SK-N-SH treated with all-trans-retinoic acid at 6 μM for 48 hours (cell line): ENCODE data around the gene ARSH.

ENCODE experiments used
- ATAC-seq: fragments of 200-7000 bp; cut with Tn5 transposase; 3 replicates; pipeline ENCODE4 v1.9.1; 2020; ENCODE audit warnings: mild to moderate bottlenecking, moderate library complexity
- BACH2 ChIP-seq: fragments of 250-450 bp; sonication (Bioruptor Pico); IDR thresholded peaks from 2 replicates; pipeline ENCODE4 v1.9.0; 2021; ENCODE audit warnings: mild to moderate bottlenecking, borderline replicate concordance
- CSDC2 ChIP-seq: fragments of 250-450 bp; sonication (Bioruptor Pico); IDR thresholded peaks from 2 replicates; pipeline ENCODE4 v1.5.0; 2020; ENCODE audit warnings: mild to moderate bottlenecking, moderate library complexity
- GLIS3 ChIP-seq: fragments of 250-450 bp; sonication (Bioruptor Pico); IDR thresholded peaks from 2 replicates; pipeline ENCODE4 v1.5.0; 2020; ENCODE audit warnings: mild to moderate bottlenecking, moderate library complexity
- ISL1 ChIP-seq: fragments of 250-450 bp; sonication (Bioruptor Pico); IDR thresholded peaks from 2 replicates; pipeline ENCODE4 v2.1.2; 2022; ENCODE audit warnings: mild to moderate bottlenecking, moderate library complexity
- OSR1 ChIP-seq: fragments of 250-450 bp; sonication (Bioruptor Pico); IDR thresholded peaks from 2 replicates; pipeline ENCODE4 v1.8.0; 2022; ENCODE audit warnings: moderate library complexity, mild to moderate bottlenecking, inconsistent platforms
- PPARA ChIP-seq: fragments of 250-450 bp; sonication (Bioruptor Pico); IDR thresholded peaks from 2 replicates; pipeline ENCODE4 v1.5.0; 2020; ENCODE audit warnings: mild to moderate bottlenecking, borderline replicate concordance
- TCF4 ChIP-seq: fragments of 250-450 bp; sonication (Bioruptor Pico); IDR thresholded peaks from 2 replicates; pipeline ENCODE4 v1.8.0; 2021; ENCODE audit warnings: mild to moderate bottlenecking, moderate library complexity, borderline replicate concordance
- TOX ChIP-seq: fragments of 250-450 bp; sonication (Bioruptor Pico); IDR thresholded peaks from 2 replicates; pipeline ENCODE4 v1.8.0; 2021; ENCODE audit warnings: mild to moderate bottlenecking, moderate library complexity, borderline replicate concordance
- ZFP3 ChIP-seq: fragments of 250-450 bp; sonication (Bioruptor Pico); IDR thresholded peaks from 2 replicates; pipeline ENCODE4 v1.5.0; 2020; ENCODE audit warnings: mild to moderate bottlenecking, moderate library complexity
- ZFP30 ChIP-seq: fragments of 450-650 bp; formaldehyde crosslinking; IDR thresholded peaks from 2 replicates; pipeline ENCODE4 v1.5.0; 2022; ENCODE audit warnings: mild to moderate bottlenecking, moderate library complexity
- ZNF565 ChIP-seq: fragments of 450-650 bp; formaldehyde crosslinking; conservative IDR thresholded peaks from 2 replicates; pipeline ENCODE4 v1.5.0; 2020; ENCODE audit warnings: low read depth, mild to moderate bottlenecking, moderate library complexity
- ZNF70 ChIP-seq: fragments of 450-650 bp; formaldehyde crosslinking; IDR thresholded peaks from 2 replicates; pipeline ENCODE4 v1.5.0; 2020; ENCODE audit warnings: mild to moderate bottlenecking, moderate library complexity
- ZNF8 ChIP-seq: fragments of 450-650 bp; formaldehyde crosslinking; IDR thresholded peaks from 2 replicates; pipeline ENCODE4 v1.5.0; 2020; ENCODE audit warnings: mild to moderate bottlenecking, moderate library complexity
- TF ChIP-seq, protein P1 (sequence below): fragments of 250-450 bp; sonication (Bioruptor Pico); IDR thresholded peaks from 2 replicates; pipeline ENCODE4 v1.5.0; 2020; ENCODE audit warnings: mild to moderate bottlenecking, moderate library complexity
- TF ChIP-seq, protein P2 (sequence below): fragments of 250-450 bp; sonication (Bioruptor Pico); IDR thresholded peaks from 2 replicates; pipeline ENCODE4 v1.8.0; 2021; ENCODE audit warnings: low read depth, mild to moderate bottlenecking, moderate library complexity, borderline replicate concordance
- TF ChIP-seq, protein P3 (sequence below): fragments of 250-450 bp; sonication (Bioruptor Pico); IDR thresholded peaks from 2 replicates; pipeline ENCODE4 v1.5.1; 2021; ENCODE audit warnings: mild to moderate bottlenecking, moderate library complexity
- TF ChIP-seq, protein P4 (sequence below): fragments of 250-450 bp; sonication (Bioruptor Pico); IDR thresholded peaks from 2 replicates; pipeline ENCODE4 v1.8.0; 2020; ENCODE audit warnings: mild to moderate bottlenecking, moderate library complexity, borderline replicate concordance
- TF ChIP-seq, protein P5 (sequence below): fragments of 250-450 bp; sonication (Bioruptor Pico); IDR thresholded peaks from 2 replicates; pipeline ENCODE4 v1.5.1; 2020; ENCODE audit warnings: low read depth, mild to moderate bottlenecking, moderate library complexity

The ARSH gene, protein sequence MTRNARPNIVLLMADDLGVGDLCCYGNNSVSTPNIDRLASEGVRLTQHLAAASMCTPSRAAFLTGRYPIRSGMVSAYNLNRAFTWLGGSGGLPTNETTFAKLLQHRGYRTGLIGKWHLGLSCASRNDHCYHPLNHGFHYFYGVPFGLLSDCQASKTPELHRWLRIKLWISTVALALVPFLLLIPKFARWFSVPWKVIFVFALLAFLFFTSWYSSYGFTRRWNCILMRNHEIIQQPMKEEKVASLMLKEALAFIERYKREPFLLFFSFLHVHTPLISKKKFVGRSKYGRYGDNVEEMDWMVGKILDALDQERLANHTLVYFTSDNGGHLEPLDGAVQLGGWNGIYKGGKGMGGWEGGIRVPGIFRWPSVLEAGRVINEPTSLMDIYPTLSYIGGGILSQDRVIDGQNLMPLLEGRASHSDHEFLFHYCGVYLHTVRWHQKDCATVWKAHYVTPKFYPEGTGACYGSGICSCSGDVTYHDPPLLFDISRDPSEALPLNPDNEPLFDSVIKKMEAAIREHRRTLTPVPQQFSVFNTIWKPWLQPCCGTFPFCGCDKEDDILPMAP

DNA sequence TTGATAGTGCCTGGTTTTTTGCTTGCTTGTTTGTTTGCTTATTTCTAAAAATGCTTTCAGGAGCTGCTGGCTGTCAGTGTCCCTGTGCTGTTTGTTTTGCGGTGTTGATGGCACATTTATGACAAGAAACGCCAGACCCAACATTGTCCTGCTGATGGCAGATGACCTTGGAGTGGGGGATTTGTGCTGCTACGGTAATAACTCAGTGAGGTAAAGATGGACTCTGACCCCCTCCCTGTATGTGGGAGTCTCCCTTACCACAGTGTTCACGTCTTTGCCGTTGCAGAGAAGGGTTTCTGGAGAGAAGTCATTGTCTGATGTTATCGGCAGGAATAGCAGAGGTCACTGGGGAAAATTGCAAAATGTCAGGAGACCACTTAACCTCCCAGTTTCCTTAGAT is at the start of gene ARSH:
TSS of gene ARSH (plus strand) at position 52 of the 400 bp plus-strand sequence. CDS start at position 119, 67 bp downstream.
- no peak for ATAC-seq

DNA sequence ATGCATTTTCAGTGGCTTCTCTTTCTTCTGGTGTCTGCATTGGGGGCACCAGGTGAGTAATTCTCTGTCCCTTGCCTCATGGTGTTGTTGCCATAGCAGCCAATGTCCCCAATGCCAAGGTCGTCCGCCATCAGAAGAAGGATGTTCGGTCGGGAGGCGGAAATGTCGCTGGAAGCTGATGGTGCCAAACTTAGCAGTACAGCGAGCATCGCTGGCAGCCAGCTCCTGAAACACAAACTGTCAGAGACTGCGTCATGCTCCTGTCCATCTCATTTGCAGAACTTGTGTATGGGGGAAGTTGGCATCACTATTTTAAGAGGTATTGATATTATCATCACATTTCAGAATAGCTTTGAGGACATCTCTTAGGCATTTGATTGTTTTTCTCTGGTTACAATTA is 48.1 kb upstream of the ARSH start:
- ATAC-seq, result no peak
- TF ChIP-seq ZNF565 (no peak), ZFP3 (CRISPR knock-in tag) (no peak), ZNF70 (CRISPR knock-in tag) (no peak)
- TF ChIP-seq, protein P1, sequence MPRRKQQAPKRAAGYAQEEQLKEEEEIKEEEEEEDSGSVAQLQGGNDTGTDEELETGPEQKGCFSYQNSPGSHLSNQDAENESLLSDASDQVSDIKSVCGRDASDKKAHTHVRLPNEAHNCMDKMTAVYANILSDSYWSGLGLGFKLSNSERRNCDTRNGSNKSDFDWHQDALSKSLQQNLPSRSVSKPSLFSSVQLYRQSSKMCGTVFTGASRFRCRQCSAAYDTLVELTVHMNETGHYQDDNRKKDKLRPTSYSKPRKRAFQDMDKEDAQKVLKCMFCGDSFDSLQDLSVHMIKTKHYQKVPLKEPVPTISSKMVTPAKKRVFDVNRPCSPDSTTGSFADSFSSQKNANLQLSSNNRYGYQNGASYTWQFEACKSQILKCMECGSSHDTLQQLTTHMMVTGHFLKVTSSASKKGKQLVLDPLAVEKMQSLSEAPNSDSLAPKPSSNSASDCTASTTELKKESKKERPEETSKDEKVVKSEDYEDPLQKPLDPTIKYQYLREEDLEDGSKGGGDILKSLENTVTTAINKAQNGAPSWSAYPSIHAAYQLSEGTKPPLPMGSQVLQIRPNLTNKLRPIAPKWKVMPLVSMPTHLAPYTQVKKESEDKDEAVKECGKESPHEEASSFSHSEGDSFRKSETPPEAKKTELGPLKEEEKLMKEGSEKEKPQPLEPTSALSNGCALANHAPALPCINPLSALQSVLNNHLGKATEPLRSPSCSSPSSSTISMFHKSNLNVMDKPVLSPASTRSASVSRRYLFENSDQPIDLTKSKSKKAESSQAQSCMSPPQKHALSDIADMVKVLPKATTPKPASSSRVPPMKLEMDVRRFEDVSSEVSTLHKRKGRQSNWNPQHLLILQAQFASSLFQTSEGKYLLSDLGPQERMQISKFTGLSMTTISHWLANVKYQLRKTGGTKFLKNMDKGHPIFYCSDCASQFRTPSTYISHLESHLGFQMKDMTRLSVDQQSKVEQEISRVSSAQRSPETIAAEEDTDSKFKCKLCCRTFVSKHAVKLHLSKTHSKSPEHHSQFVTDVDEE (CRISPR knock-in tag), result no peak
- TF ChIP-seq, all 23 proteins: peak for 0

More for the DNA sequence above, at the start of gene ARSH:
- TF ChIP-seq CSDC2 (CRISPR knock-in tag) (no peak), PPARA (CRISPR knock-in tag) (no peak), OSR1 (CRISPR knock-in tag) (no peak), ZNF565 (no peak), ZFP30 (CRISPR knock-in tag) (no peak), ISL1 (CRISPR knock-in tag) (no peak), GLIS3 (no peak)
- TF ChIP-seq, protein P2, sequence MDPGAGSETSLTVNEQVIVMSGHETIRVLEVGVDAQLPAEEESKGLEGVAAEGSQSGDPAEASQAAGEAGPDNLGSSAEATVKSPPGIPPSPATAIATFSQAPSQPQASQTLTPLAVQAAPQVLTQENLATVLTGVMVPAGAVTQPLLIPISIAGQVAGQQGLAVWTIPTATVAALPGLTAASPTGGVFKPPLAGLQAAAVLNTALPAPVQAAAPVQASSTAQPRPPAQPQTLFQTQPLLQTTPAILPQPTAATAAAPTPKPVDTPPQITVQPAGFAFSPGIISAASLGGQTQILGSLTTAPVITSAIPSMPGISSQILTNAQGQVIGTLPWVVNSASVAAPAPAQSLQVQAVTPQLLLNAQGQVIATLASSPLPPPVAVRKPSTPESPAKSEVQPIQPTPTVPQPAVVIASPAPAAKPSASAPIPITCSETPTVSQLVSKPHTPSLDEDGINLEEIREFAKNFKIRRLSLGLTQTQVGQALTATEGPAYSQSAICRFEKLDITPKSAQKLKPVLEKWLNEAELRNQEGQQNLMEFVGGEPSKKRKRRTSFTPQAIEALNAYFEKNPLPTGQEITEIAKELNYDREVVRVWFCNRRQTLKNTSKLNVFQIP, result no peak
- TF ChIP-seq, protein P3, sequence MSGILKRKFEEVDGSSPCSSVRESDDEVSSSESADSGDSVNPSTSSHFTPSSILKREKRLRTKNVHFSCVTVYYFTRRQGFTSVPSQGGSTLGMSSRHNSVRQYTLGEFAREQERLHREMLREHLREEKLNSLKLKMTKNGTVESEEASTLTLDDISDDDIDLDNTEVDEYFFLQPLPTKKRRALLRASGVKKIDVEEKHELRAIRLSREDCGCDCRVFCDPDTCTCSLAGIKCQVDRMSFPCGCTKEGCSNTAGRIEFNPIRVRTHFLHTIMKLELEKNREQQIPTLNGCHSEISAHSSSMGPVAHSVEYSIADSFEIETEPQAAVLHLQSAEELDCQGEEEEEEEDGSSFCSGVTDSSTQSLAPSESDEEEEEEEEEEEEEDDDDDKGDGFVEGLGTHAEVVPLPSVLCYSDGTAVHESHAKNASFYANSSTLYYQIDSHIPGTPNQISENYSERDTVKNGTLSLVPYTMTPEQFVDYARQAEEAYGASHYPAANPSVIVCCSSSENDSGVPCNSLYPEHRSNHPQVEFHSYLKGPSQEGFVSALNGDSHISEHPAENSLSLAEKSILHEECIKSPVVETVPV (CRISPR knock-in tag), result no peak

DNA sequence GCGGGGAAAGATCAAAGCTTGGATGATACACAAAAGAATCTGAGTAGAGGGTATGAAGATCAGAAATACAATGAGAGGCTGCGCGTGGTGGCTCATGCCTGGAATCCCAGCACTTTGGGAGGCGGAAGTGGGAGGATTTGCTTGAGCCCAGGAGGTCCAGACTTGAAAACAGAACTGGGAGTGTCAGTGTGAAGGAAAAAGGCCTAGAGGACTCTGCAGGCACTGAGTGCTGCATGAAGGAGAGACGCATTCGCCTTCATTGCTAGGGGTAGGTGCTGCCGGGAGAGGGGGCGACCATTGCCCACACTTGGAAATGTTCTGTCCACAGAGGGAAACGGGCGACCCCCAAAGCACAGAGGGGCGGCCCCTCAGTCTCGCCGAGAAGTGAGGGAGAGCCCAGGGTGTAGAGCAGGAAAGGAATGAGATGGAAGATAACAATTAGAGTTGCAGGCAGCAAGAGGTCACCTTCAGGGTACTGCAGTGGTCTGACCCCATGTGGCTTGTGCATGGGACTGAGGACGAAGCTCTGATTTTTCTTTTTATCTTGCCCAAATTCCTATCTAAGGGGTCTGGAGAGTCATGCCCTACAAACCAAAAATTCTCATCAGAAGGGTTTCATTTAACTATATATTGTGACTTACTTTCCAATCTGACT is 45.4 kb upstream of the ARSH start:
- no peak for ATAC-seq
- TF ChIP-seq TCF4 (CRISPR knock-in tag) (no peak), ZFP3 (CRISPR knock-in tag) (no peak), ZNF70 (CRISPR knock-in tag) (no peak), CSDC2 (CRISPR knock-in tag) (no peak), PPARA (CRISPR knock-in tag) (no peak), TOX (no peak), BACH2 (no peak), ZFP30 (CRISPR knock-in tag) (no peak), GLIS3 (no peak), ISL1 (CRISPR knock-in tag) (no peak), ZNF8 (CRISPR knock-in tag) (no peak), OSR1 (CRISPR knock-in tag) (no peak)
- TF ChIP-seq, protein P4, sequence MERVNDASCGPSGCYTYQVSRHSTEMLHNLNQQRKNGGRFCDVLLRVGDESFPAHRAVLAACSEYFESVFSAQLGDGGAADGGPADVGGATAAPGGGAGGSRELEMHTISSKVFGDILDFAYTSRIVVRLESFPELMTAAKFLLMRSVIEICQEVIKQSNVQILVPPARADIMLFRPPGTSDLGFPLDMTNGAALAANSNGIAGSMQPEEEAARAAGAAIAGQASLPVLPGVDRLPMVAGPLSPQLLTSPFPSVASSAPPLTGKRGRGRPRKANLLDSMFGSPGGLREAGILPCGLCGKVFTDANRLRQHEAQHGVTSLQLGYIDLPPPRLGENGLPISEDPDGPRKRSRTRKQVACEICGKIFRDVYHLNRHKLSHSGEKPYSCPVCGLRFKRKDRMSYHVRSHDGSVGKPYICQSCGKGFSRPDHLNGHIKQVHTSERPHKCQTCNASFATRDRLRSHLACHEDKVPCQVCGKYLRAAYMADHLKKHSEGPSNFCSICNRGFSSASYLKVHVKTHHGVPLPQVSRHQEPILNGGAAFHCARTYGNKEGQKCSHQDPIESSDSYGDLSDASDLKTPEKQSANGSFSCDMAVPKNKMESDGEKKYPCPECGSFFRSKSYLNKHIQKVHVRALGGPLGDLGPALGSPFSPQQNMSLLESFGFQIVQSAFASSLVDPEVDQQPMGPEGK (CRISPR knock-in tag), result no peak
- TF ChIP-seq, protein P3 (CRISPR knock-in tag), result no peak
- TF ChIP-seq, protein P5, sequence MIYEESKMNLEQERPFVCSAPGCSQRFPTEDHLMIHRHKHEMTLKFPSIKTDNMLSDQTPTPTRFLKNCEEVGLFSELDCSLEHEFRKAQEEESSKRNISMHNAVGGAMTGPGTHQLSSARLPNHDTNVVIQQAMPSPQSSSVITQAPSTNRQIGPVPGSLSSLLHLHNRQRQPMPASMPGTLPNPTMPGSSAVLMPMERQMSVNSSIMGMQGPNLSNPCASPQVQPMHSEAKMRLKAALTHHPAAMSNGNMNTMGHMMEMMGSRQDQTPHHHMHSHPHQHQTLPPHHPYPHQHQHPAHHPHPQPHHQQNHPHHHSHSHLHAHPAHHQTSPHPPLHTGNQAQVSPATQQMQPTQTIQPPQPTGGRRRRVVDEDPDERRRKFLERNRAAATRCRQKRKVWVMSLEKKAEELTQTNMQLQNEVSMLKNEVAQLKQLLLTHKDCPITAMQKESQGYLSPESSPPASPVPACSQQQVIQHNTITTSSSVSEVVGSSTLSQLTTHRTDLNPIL (CRISPR knock-in tag), result no peak
- TF ChIP-seq, protein P1 (CRISPR knock-in tag), result no peak
- TF ChIP-seq, protein P2, result no peak
